ENCODE measurements around the gene CYP3A4. TPM values are rescaled to one million over a fixed set of nuclear protein-coding genes. Genes with fewer than 3 reads are reported as not detected.
A peak's percentile ranks its signal among the peaks of the same experiment; 100 is the strongest.

The CYP3A4 gene
- total and polyA plus RNA-seq, 9 of the 15 experiments (the other 6 are each of a cell fraction or from before 2014, with no cell fraction given) = 0.07 to 0.08 TPM; not detected in 7

GRCh38 chr7:99806839-99807478 lies 23.0 kb upstream of the CYP3A4 start (continued):
- no peak for TF ChIP-seq AFF4 (CRISPR knock-in tag; IDR thresholded peaks at IDR 0.05)
- no peak for TF ChIP-seq LARP7 (IDR thresholded peaks at IDR 0.05)
- TF ChIP-seq FOXA3 (CRISPR knock-in tag; conservative IDR thresholded peaks at IDR 0.05 in 1 of 2, IDR thresholded peaks at IDR 0.05 in 1 of 2) = no peak
- no peak for TF ChIP-seq ZNF277 (CRISPR knock-in tag; IDR thresholded peaks at IDR 0.05; ENCODE audit: borderline replicate concordance)
- TF ChIP-seq HDGF (IDR thresholded peaks at IDR 0.05) = 0 out of 2 replicates have a peak, but pooled peaks have one; percentile 55
- no peak for TF ChIP-seq MXI1 (IDR thresholded peaks at IDR 0.05; ENCODE audit: low read depth, low read length)
- peak; percentile 83 for TF ChIP-seq SMARCE1 (IDR thresholded peaks at IDR 0.05)
- TF ChIP-seq CCNT2 (IDR thresholded peaks at IDR 0.05; ENCODE audit: borderline replicate concordance, extremely low read depth, insufficient read length, low read depth, low read length) = peak; percentile 62
- TF ChIP-seq FOXK1 (CRISPR knock-in tag; IDR thresholded peaks at IDR 0.05; ENCODE audit: borderline replicate concordance) = no peak
- TF ChIP-seq THAP12 (CRISPR knock-in tag; IDR thresholded peaks at IDR 0.05) = no peak
- TF ChIP-seq GTF2E2 (tag; IDR thresholded peaks at IDR 0.05) = peak; percentile 92
- no peak for TF ChIP-seq DACH1 (IDR thresholded peaks at IDR 0.05; ENCODE audit: partially characterized antibody)
- no peak for TF ChIP-seq ZNF696 (CRISPR knock-in tag; conservative IDR thresholded peaks at IDR 0.05)
- TF ChIP-seq DDX20 (tag; IDR thresholded peaks at IDR 0.05; ENCODE audit: low read depth) = peak; percentile 54; the same call in 1 of the 2 replicates
- TF ChIP-seq CBX8 (IDR thresholded peaks at IDR 0.05; ENCODE audit: borderline replicate concordance, extremely low read depth, low read depth, low read length, poor library complexity, severe bottlenecking) = no peak
- TF ChIP-seq SIX5 (IDR thresholded peaks at IDR 0.05; ENCODE audit: borderline replicate concordance in 1 of 2, insufficient read depth in 1 of 2, low read depth in 1 of 2, low read length in 2 of 2) = no peak
- peak; percentile 87 for TF ChIP-seq MTA1 (IDR thresholded peaks at IDR 0.05; ENCODE audit: borderline replicate concordance)
- no peak for TF ChIP-seq E2F5 (CRISPR knock-in tag; IDR thresholded peaks at IDR 0.05)
- TF ChIP-seq POLR2AphosphoS2 (IDR thresholded peaks at IDR 0.05; ENCODE audit: low read length) = no peak

Measured in K562 (cell line).